Measurements from ENCODE around the gene ICAM2.
"Not testable (repeated sequence)": the region's sequence is repeated elsewhere in the genome, so short reads cannot be mapped to it uniquely, and the experiment has no call there.

Gene ICAM2

GRCh38 chr17:64016231-64016784 is 4.1 kb downstream of the ICAM2 start:
- Histone ChIP-seq H3K4me1 (peaks cover 68% of the 10 kb centered on the region), H3K4me2 (peak overlapping the region; percentile 76), H3K9ac (peak overlapping the region; percentile 80), H3K9me3 (peaks cover 5% of the 10 kb centered on the region; the same call in 1 of the 2 replicates), H3K27me3 (no peaks in the 10 kb centered on the region), H3K36me3 (peaks cover 20% of the 10 kb centered on the region), H3K4me3 (peak overlapping the region; percentile 75), H4K20me1 (peaks cover 21% of the 10 kb centered on the region; the same call in 1 of the 2 replicates), H3K27ac (peak overlapping the region; percentile 99)
- TF ChIP-seq Cebpa-rat (IDR thresholded peaks at IDR 0.05), result no peak

- H3K27ac ChIP-seq, result peak overlapping the region; percentile 99
- H3K9me3 ChIP-seq, result peaks cover 5% of the 10 kb centered on the region; the same call in 1 of the 2 replicates
- TF ChIP-seq Cebpa-rat (IDR thresholded peaks at IDR 0.05), result no peak
- peak overlapping the region; percentile 76 for H3K4me2 ChIP-seq
- H3K4me3 ChIP-seq, result peak overlapping the region; percentile 75
- H3K27me3 ChIP-seq, result no peaks in the 10 kb centered on the region
- H3K36me3 ChIP-seq, result peaks cover 24% of the 10 kb centered on the region
- H3K4me1 ChIP-seq, result peaks cover 72% of the 10 kb centered on the region
- peaks cover 27% of the 10 kb centered on the region; the same call in 1 of the 2 replicates for H4K20me1 ChIP-seq
- H3K9ac ChIP-seq, result peak overlapping the region; percentile 80
Observed at GRCh38 chr17:64015447-64015846, 5.0 kb downstream of the ICAM2 start.

GRCh38 chr17:64009571-64010402 is 10.6 kb downstream of the ICAM2 start:
- Histone ChIP-seq H3K36me3 (peaks cover 68% of the 10 kb centered on the region), H3K9me3 (peaks cover 5% of the 10 kb centered on the region; the same call in 1 of the 2 replicates), H3K27me3 (no peaks in the 10 kb centered on the region), H3K27ac (peak overlapping the region; percentile 47), H3K4me1 (peaks cover 91% of the 10 kb centered on the region), H4K20me1 (peaks cover 83% of the 10 kb centered on the region), H3K9ac (peak overlapping the region; percentile 28), H3K4me2 (peak overlapping the region; percentile 91), H3K4me3 (no peak overlapping the region)
- TF ChIP-seq Cebpa-rat (IDR thresholded peaks at IDR 0.05), result no peak

DNA sequence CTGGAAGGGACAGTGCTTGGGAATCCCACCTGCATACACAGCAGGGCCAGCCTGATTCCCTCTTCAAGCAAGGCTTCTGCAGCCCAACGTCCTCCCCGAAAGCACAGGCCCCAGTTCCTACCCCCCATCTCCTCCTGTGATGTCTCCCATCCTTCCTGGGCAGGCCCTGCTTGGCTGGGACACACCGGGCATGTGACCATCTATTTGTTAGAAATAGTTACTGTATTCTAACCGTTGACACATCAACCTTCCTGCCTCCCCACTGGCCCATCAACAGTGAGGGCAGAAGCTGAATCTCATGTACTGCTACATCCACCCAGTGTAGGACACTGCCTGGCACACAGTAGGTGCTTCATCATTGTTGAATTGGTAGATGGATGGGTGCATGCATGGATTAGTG is 11.6 kb downstream of the ICAM2 start:
- Histone ChIP-seq H3K9ac (0 out of 2 replicates have a peak overlapping the region, but pooled peaks have one; percentile 42), H3K4me3 (no peak overlapping the region), H3K36me3 (peaks cover 78% of the 10 kb centered on the region), H3K4me1 (peaks cover 93% of the 10 kb centered on the region), H3K4me2 (peak overlapping the region; percentile 91), H3K27me3 (no peaks in the 10 kb centered on the region), H4K20me1 (peaks cover 93% of the 10 kb centered on the region), H3K9me3 (peaks cover 5% of the 10 kb centered on the region; the same call in 1 of the 2 replicates), H3K27ac (peak overlapping the region; percentile 80)
- no peak for TF ChIP-seq Cebpa-rat (IDR thresholded peaks at IDR 0.05)

- Histone ChIP-seq H3K27ac (peak overlapping the region; percentile 80), H4K20me1 (peaks cover 97% of the 10 kb centered on the region), H3K9ac (no peak overlapping the region), H3K4me1 (peaks cover 93% of the 10 kb centered on the region), H3K4me3 (no peak overlapping the region; the same call in 1 of the 2 replicates), H3K4me2 (peak overlapping the region; percentile 91), H3K9me3 (peaks cover 5% of the 10 kb centered on the region; the same call in 1 of the 2 replicates), H3K36me3 (peaks cover 83% of the 10 kb centered on the region), H3K27me3 (no peaks in the 10 kb centered on the region)
- no peak for TF ChIP-seq Cebpa-rat (IDR thresholded peaks at IDR 0.05)
Observed at GRCh38 chr17:64008346-64008745, 12.1 kb downstream of the ICAM2 start.

DNA sequence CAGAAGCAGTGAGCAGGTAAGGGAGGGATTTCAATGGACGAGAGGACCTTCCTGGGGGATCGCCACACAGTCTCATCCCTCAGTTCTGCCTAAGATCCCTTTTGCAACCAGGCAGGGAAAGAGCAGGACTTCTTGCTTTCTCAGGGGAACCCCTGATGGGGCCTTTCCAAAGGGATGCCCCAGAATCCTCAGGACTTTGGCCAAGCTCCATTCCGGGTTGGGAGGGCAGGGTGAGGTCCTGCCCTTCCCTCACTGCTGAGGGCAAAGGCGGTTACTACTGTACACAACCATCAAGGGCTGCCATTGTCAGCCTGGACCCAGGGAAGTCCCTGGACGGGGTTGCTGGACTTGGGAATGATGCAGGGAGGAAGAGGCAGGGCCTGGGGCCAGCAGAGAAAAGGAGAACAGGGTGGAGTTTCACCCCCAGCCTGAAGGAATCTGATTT is 12.6 kb downstream of the ICAM2 start:
- no peaks in the 10 kb centered on the region for H3K27me3 ChIP-seq
- H4K20me1 ChIP-seq, result peaks cover 97% of the 10 kb centered on the region
- H3K27ac ChIP-seq, result peak overlapping the region; percentile 80
- H3K4me2 ChIP-seq, result peak overlapping the region; percentile 91
- peaks cover 83% of the 10 kb centered on the region for H3K36me3 ChIP-seq
- TF ChIP-seq Cebpa-rat (IDR thresholded peaks at IDR 0.05), result no peak
- H3K4me3 ChIP-seq, result no peak overlapping the region; the same call in 1 of the 2 replicates
- H3K4me1 ChIP-seq, result peaks cover 93% of the 10 kb centered on the region
- peak overlapping the region; percentile 55 for H3K9ac ChIP-seq
- H3K9me3 ChIP-seq, result 0 out of 2 replicates have a peak, but pooled peaks cover under 1% of the 10 kb centered on the region

GRCh38 chr17:64007089-64007837 is 13.2 kb downstream of the ICAM2 start:
- Histone ChIP-seq H3K4me1 (peaks cover 98% of the 10 kb centered on the region), H3K9ac (peak overlapping the region; percentile 71), H3K36me3 (peaks cover 83% of the 10 kb centered on the region), H4K20me1 (peaks cover 96% of the 10 kb centered on the region), H3K4me3 (peak overlapping the region; percentile 58), H3K4me2 (peak overlapping the region; percentile 91), H3K27ac (peak overlapping the region; percentile 80)
- not testable (repeated sequence) for H3K9me3 ChIP-seq, H3K27me3 ChIP-seq

DNA sequence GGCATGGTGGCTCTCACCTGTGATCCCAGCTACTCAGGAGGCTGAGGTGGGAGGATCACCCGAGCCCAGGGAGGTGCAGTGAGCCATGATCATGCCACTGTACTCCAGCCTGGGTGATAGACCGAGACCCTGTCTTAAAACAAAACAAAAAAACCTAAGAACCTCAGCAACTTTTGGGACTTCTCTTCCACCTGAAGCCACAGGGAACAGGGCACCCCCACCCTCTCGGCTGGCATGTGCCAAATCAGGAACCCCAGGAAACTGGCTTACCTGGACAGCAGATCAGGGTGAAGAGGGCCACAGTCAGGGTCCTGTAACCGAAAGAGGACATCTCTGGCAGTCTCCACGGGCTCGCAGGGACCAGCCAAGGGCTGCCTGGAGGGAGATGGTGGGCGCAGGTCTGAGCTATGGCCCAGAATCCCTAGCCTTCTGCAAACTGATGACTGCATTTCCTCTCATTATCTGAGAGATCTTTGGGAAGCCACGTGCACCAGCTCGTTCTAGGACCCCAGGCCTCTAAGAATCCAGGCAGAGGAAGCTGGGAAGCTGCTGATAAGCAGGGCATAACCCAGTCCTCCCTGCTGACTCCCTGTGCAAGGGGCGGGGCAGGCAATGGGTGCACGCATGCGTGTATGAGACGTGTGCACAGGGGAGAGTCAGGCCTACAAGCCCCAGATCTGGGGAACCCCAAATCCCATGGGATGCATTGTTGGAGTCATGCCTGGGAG is 13.9 kb downstream of the ICAM2 start:
- Histone ChIP-seq H4K20me1 (peaks cover 95% of the 10 kb centered on the region), H3K27ac (peak overlapping the region; percentile 80), H3K9me3 (no peaks in the 10 kb centered on the region), H3K36me3 (peaks cover 83% of the 10 kb centered on the region), H3K4me3 (peak overlapping the region; percentile 58), H3K4me1 (peaks cover 100% of the 10 kb centered on the region), H3K9ac (peak overlapping the region; percentile 71), H3K4me2 (peak overlapping the region; percentile 91), H3K27me3 (no peaks in the 10 kb centered on the region)
- TF ChIP-seq Cebpa-rat (IDR thresholded peaks at IDR 0.05), result no peak

- H3K36me3 ChIP-seq, result peaks cover 83% of the 10 kb centered on the region
- peak overlapping the region; percentile 71 for H3K9ac ChIP-seq
- peak overlapping the region; percentile 91 for H3K4me2 ChIP-seq
- H3K4me1 ChIP-seq, result peaks cover 100% of the 10 kb centered on the region
- no peaks in the 10 kb centered on the region for H3K27me3 ChIP-seq
- H4K20me1 ChIP-seq, result peaks cover 87% of the 10 kb centered on the region
- no peak for TF ChIP-seq Cebpa-rat (IDR thresholded peaks at IDR 0.05)
- H3K4me3 ChIP-seq, result peak overlapping the region; percentile 58
- H3K27ac ChIP-seq, result peak overlapping the region; percentile 80
- H3K9me3 ChIP-seq, result no peaks in the 10 kb centered on the region
Observed at GRCh38 chr17:64005734-64006167, 14.7 kb downstream of the ICAM2 start.

Data from BLaER1 (cell line).